CD14-positive monocyte (primary cell): ENCODE results near the gene NSMCE1. TPM values are rescaled to one million over a fixed set of nuclear protein-coding genes. Genes with fewer than 3 reads are reported as not detected.
"Not testable (repeated sequence)": the region's sequence is repeated elsewhere in the genome, so short reads cannot be mapped to it uniquely, and the experiment has no call there.

Source experiments
- DNase-seq, 3 donors: peaks; one replicate each; pipeline ENCODE4 v3.0.0-alpha.2; 2011 to 2022
- H2AFZ ChIP-seq: 2 replicates; pipeline ENCODE4 v1.6.0; 2012; ENCODE audit warnings: mild to moderate bottlenecking, low read depth, low read length, inconsistent platforms; ENCODE audit not compliant: insufficient read depth, poor library complexity, severe bottlenecking
- H3K27ac ChIP-seq, 2 donors: 1 replicate in 1 of 2; 2 replicates in 1 of 2; pipeline ENCODE4 v1.5.1; 2012 to 2013; ENCODE audit warnings: low read length in 2 of 2, control low read depth in 1 of 2, inconsistent platforms in 1 of 2, low read depth in 1 of 2, mild to moderate bottlenecking in 1 of 2
- H3K27me3 ChIP-seq, 2 donors: one replicate each; pipeline versions ENCODE4 v1.6.0 to v1.6.1; 2011 to 2013; ENCODE audit warnings: low read length in 2 of 2; ENCODE audit not compliant: control insufficient read depth in 2 of 2, insufficient read depth in 2 of 2
- H3K36me3 ChIP-seq, 2 donors: replicated peaks in 1 of 2; 1 replicate in 1 of 2; 2 replicates in 1 of 2; pipeline versions ENCODE4 v1.5.1 to v1.6.1; 2012 to 2013; ENCODE audit warnings: low read length in 2 of 2, control low read depth in 1 of 2, inconsistent platforms in 1 of 2, mild to moderate bottlenecking in 1 of 2; ENCODE audit not compliant: insufficient read depth in 2 of 2, control insufficient read depth in 1 of 2
- H3K4me1 ChIP-seq, 2 donors: 1 replicate in 1 of 2; 2 replicates in 1 of 2; pipeline versions ENCODE4 v1.5.1 to v1.6.1; 2012 to 2013; ENCODE audit warnings: low read length in 2 of 2, control low read depth in 1 of 2, inconsistent platforms in 1 of 2, mild to moderate bottlenecking in 1 of 2, moderate library complexity in 1 of 2; ENCODE audit not compliant: insufficient read depth in 2 of 2, control insufficient read depth in 1 of 2
- H3K4me2 ChIP-seq: replicated peaks from 2 replicates; pipeline ENCODE3; 2012; ENCODE audit warnings: low read length, moderate library complexity, mild to moderate bottlenecking; ENCODE audit not compliant: poor library complexity, severe bottlenecking; ENCODE audit errors: extremely low read depth
- H3K4me3 ChIP-seq, 3 experiments: fragments of 200-600 bp in 1 of 3; sonication (generic) in 1 of 3; replicated peaks in 1 of 3; 1 replicate in 2 of 3; 2 replicates in 1 of 3; pipeline ENCODE4 v1.5.1; 2011 to 2013; ENCODE audit warnings: low read length in 3 of 3, mild to moderate bottlenecking in 3 of 3, control low read depth in 2 of 3, low read depth in 2 of 3, inconsistent platforms in 1 of 3, moderate library complexity in 1 of 3
- H3K79me2 ChIP-seq: 2 replicates; pipeline ENCODE4 v1.6.0; 2012; ENCODE audit warnings: mild to moderate bottlenecking, control low read depth, inconsistent platforms, low read length, moderate library complexity; ENCODE audit not compliant: insufficient read depth
- H3K9ac ChIP-seq: 2 replicates; pipeline ENCODE4 v1.6.0; 2017; ENCODE audit warnings: low read length, mild to moderate bottlenecking; ENCODE audit not compliant: insufficient read depth, poor library complexity, severe bottlenecking
- H3K9me3 ChIP-seq, 2 donors: replicated peaks in 1 of 2; 1 replicate in 1 of 2; 2 replicates in 1 of 2; pipeline versions ENCODE4 v1.5.1 to v1.6.1; 2012 to 2013; ENCODE audit warnings: low read length in 2 of 2, control low read depth in 1 of 2; ENCODE audit not compliant: control insufficient read depth in 1 of 2, insufficient read depth in 1 of 2
- H4K20me1 ChIP-seq: 2 replicates; pipeline ENCODE4 v1.6.0; 2012; ENCODE audit warnings: mild to moderate bottlenecking, low read length, control low read depth, moderate library complexity; ENCODE audit not compliant: insufficient read depth
- H3K27ac Mint-ChIP-seq, 7 donors: one replicate each; pipeline ENCODE4 v1.8.0; 2020; ENCODE audit warnings: mild to moderate bottlenecking in 7 of 7, mixed read lengths in 7 of 7, moderate library complexity in 6 of 7, inconsistent platforms in 2 of 7
- H3K27me3 Mint-ChIP-seq, 3 donors: one replicate each; pipeline ENCODE4 v1.8.0; 2021 to 2022; ENCODE audit warnings: low read depth in 3 of 3, mild to moderate bottlenecking in 3 of 3, mixed read lengths in 3 of 3, moderate library complexity in 3 of 3, inconsistent platforms in 1 of 3
- H3K36me3 Mint-ChIP-seq, 2 donors: one replicate each; pipeline ENCODE4 v1.8.0; 2020; ENCODE audit warnings: mixed read lengths in 2 of 2, inconsistent platforms in 1 of 2, mild to moderate bottlenecking in 1 of 2
- H3K4me1 Mint-ChIP-seq: one replicate; pipeline ENCODE4 v1.8.0; 2020; ENCODE audit warnings: mild to moderate bottlenecking, mixed read lengths
- H3K4me3 Mint-ChIP-seq, 2 donors: one replicate each; pipeline ENCODE4 v1.8.0; 2020; ENCODE audit warnings: mild to moderate bottlenecking in 2 of 2, mixed read lengths in 2 of 2, moderate library complexity in 1 of 2
- H3K9me3 Mint-ChIP-seq, 7 donors: one replicate each; pipeline ENCODE4 v1.8.0; 2020 to 2022; ENCODE audit warnings: mixed read lengths in 7 of 7, mild to moderate bottlenecking in 6 of 7, moderate library complexity in 6 of 7, inconsistent platforms in 2 of 7
- CTCF ChIP-seq: fragments of 200-600 bp; IDR thresholded peaks from one replicate; pipeline ENCODE4 v1.8.0; 2022; ENCODE audit warnings: antibody characterized with exemption, mild to moderate bottlenecking
- WGBS: methylation state at CpG from one replicate; pipeline ENCODE4 v1.1.5; 2013; ENCODE audit warnings: missing lambda C conversion rate; ENCODE audit not compliant: insufficient coverage; 5-methylcytosine and 5-hydroxymethylcytosine counted together
- intact Hi-C, 2 donors: fragments of 100-400 bp; cut with micrococcal nuclease; formaldehyde crosslinking; loops; one replicate each; pipeline versions ENCODE4 v1.15.0 to v1.15.1; 2023
- polyA plus RNA-seq, 3 donors: library from polyadenylated mRNA; depleted of rRNA in 1 of 3; unstranded in 2 of 3; stranded (reverse) in 1 of 3; fragments of 300-500 nt in 2 of 3; fragments of >200 nt in 1 of 3; fragmentation: Illumina TruSeq in 2 of 3; gene quantifications; 1 replicate in 2 of 3; 2 replicates in 1 of 3; pipeline ENCODE4 v1.2.3, GENCODE V29; 2012 to 2021

The NSMCE1 gene
- polyA plus RNA-seq, 3 donors = 19.6 to 85.2 (median 82.6) TPM

- H3K4me1 Mint-ChIP-seq = peaks cover 13% of the 10 kb centered on the region
Observed at GRCh38 chr16:27252206-27252585, 16.4 kb downstream of the NSMCE1 start.

GRCh38 chr16:27251541-27252205 is 16.9 kb downstream of the NSMCE1 start:
- Histone ChIP-seq H2AFZ (no peak overlapping the region), H3K4me3 (no peak overlapping the region), H4K20me1 (no peaks in the 10 kb centered on the region), H3K27ac (no peak overlapping the region), H3K79me2 (peaks cover 10% of the 10 kb centered on the region), H3K4me1 (peaks cover 7 to 10% of the 10 kb centered on the region in 2 donors), H3K9me3 (peaks cover 7 to 8% of the 10 kb centered on the region in 2 donors), H3K9ac (no peak overlapping the region), H3K4me2 (no peak overlapping the region), H3K36me3 (peaks cover 16 to 48% of the 10 kb centered on the region in 2 donors), H3K27me3 (no peaks in the 10 kb centered on the region)
- Mint-ChIP-seq H3K27me3 (peaks cover 0 to 2% (median 0%) of the 10 kb centered on the region in 3 donors), H3K4me1 (peaks cover 18% of the 10 kb centered on the region), H3K9me3 (peaks cover 8 to 20% (median 17%) of the 10 kb centered on the region in 7 donors), H3K27ac (no peak overlapping the region), H3K4me3 (no peak overlapping the region), H3K36me3 (peaks cover 59 to 78% of the 10 kb centered on the region in 2 donors)
- DNase-seq = no peak
- intact Hi-C loops = no loop called here
- WGBS = 100% methylated on average over 2 of the region's 8 CpGs
- no peak for TF ChIP-seq CTCF

More at GRCh38 chr16:27252206-27252585, 16.4 kb downstream of the NSMCE1 start:
- Histone ChIP-seq H3K9ac (no peak overlapping the region), H3K4me2 (no peak overlapping the region), H3K9me3 (peaks cover 6 to 7% of the 10 kb centered on the region in 2 donors), H3K79me2 (peaks cover 10% of the 10 kb centered on the region), H3K4me3 (no peak overlapping the region), H4K20me1 (no peaks in the 10 kb centered on the region), H3K4me1 (peaks cover 2 to 4% of the 10 kb centered on the region in 2 donors), H2AFZ (no peak overlapping the region), H3K36me3 (peaks cover 20 to 53% of the 10 kb centered on the region in 2 donors), H3K27me3 (no peaks in the 10 kb centered on the region), H3K27ac (no peak overlapping the region)
- no peak for DNase-seq
- Mint-ChIP-seq H3K27me3 (peaks cover 0 to 3% (median 0%) of the 10 kb centered on the region in 3 donors), H3K27ac (no peak overlapping the region), H3K9me3 (peaks cover 8 to 17% (median 13%) of the 10 kb centered on the region in 7 donors), H3K36me3 (peaks cover 63 to 80% of the 10 kb centered on the region in 2 donors), H3K4me3 (no peak overlapping the region)
- intact Hi-C loops = no loop called here
- no peak for TF ChIP-seq CTCF
- 90% methylated on average over 3 of the region's 6 CpGs for WGBS

GRCh38 chr16:27248886-27249285 is 19.7 kb downstream of the NSMCE1 start:
- H3K9ac ChIP-seq, H3K4me2 ChIP-seq, H3K27ac ChIP-seq, H3K27me3 ChIP-seq, H3K9me3 ChIP-seq, H3K4me3 Mint-ChIP-seq, H3K4me3 ChIP-seq, intact Hi-C loops, H4K20me1 ChIP-seq, DNase-seq, H2AFZ ChIP-seq, H3K27me3 Mint-ChIP-seq: not testable (repeated sequence)
- peaks cover 31% of the 10 kb centered on the region for H3K4me1 Mint-ChIP-seq
- H3K9me3 Mint-ChIP-seq = peaks cover 8 to 20% (median 17%) of the 10 kb centered on the region in 7 donors
- H3K27ac Mint-ChIP-seq = peak overlapping the region in 2 of 7 donors; percentile 27 to 71
- H3K36me3 Mint-ChIP-seq = peaks cover 55 to 66% of the 10 kb centered on the region in 2 donors
- Histone ChIP-seq H3K36me3 (peaks cover 0 to 27% of the 10 kb centered on the region in 2 donors), H3K4me1 (peaks cover 15 to 28% of the 10 kb centered on the region in 2 donors), H3K79me2 (peaks cover 31% of the 10 kb centered on the region)
- WGBS = 100% methylated on average over 1 of the region's 4 CpGs
